H9 (cell line): ENCODE results near the gene REEP3. TPM values are rescaled to one million over a fixed set of nuclear protein-coding genes. Genes with fewer than 3 reads are reported as not detected.

Source experiments
- DNase-seq: peaks from one replicate; pipeline ENCODE4 v3.0.0-alpha.2; 2017
- H2AFZ ChIP-seq: one replicate; pipeline ENCODE4 v1.6.1; 2013; ENCODE audit warnings: mild to moderate bottlenecking, low read length, control low read depth, moderate library complexity
- H2AK5ac ChIP-seq: 2 replicates; pipeline ENCODE4 v1.6.1; 2013; ENCODE audit warnings: low read length, control low read depth, mixed read lengths; ENCODE audit not compliant: insufficient read length
- H2BK120ac ChIP-seq: one replicate; pipeline ENCODE4 v1.6.1; 2013; ENCODE audit warnings: low read depth, mild to moderate bottlenecking, low read length, control low read depth, inconsistent platforms; ENCODE audit not compliant: poor library complexity, severe bottlenecking
- H2BK12ac ChIP-seq: 2 replicates; pipeline ENCODE4 v1.6.1; 2013; ENCODE audit warnings: low read length, control low read depth, mixed read lengths, low read depth; ENCODE audit not compliant: insufficient read length
- H2BK15ac ChIP-seq: 2 replicates; pipeline ENCODE4 v1.6.1; 2013; ENCODE audit warnings: low read depth, low read length, control low read depth
- H2BK20ac ChIP-seq: one replicate; pipeline ENCODE4 v1.6.1; 2013; ENCODE audit warnings: low read depth, mild to moderate bottlenecking, low read length, control low read depth, inconsistent platforms; ENCODE audit not compliant: poor library complexity, severe bottlenecking
- H2BK5ac ChIP-seq: 2 replicates; pipeline ENCODE4 v1.6.1; 2013; ENCODE audit warnings: low read length, control low read depth, mixed read lengths; ENCODE audit not compliant: insufficient read length
- H3K14ac ChIP-seq: 2 replicates; pipeline ENCODE4 v1.6.1; 2013; ENCODE audit warnings: low read length, control low read depth; ENCODE audit not compliant: insufficient read depth
- H3K18ac ChIP-seq: 2 replicates; pipeline ENCODE4 v1.6.1; 2013; ENCODE audit warnings: low read depth, mild to moderate bottlenecking, mixed read lengths, low read length, control low read depth; ENCODE audit not compliant: insufficient read length
- H3K23ac ChIP-seq: 2 replicates; pipeline ENCODE4 v1.6.1; 2013; ENCODE audit warnings: low read length, control low read depth, mixed read lengths, low read depth; ENCODE audit not compliant: insufficient read length
- H3K23me2 ChIP-seq: 2 replicates; pipeline ENCODE4 v1.6.1; 2013; ENCODE audit warnings: low read depth, mild to moderate bottlenecking, mixed read lengths, low read length, control low read depth; ENCODE audit not compliant: insufficient read length, poor library complexity, severe bottlenecking
- H3K27ac ChIP-seq: 2 replicates; pipeline ENCODE4 v1.5.1; 2013; ENCODE audit warnings: low read length, control low read depth, mixed read lengths, low read depth; ENCODE audit not compliant: insufficient read length
- H3K27me3 ChIP-seq: 2 replicates; pipeline ENCODE4 v1.6.1; 2013; ENCODE audit warnings: low read length, control low read depth, inconsistent platforms; ENCODE audit not compliant: insufficient read depth
- H3K4ac ChIP-seq: 2 replicates; pipeline ENCODE4 v1.6.1; 2013; ENCODE audit warnings: low read depth, mild to moderate bottlenecking, control low read depth, inconsistent platforms, low read length, moderate library complexity
- H3K4me1 ChIP-seq: 2 replicates; pipeline ENCODE4 v1.6.1; 2013; ENCODE audit warnings: low read length, control low read depth, inconsistent platforms; ENCODE audit not compliant: insufficient read depth
- H3K4me2 ChIP-seq: 2 replicates; pipeline ENCODE4 v1.6.1; 2013; ENCODE audit warnings: low read length, control low read depth, mixed read lengths; ENCODE audit not compliant: insufficient read length, insufficient read depth
- H3K56ac ChIP-seq: 2 replicates; pipeline ENCODE4 v1.6.1; 2013; ENCODE audit warnings: low read depth, mild to moderate bottlenecking, mixed read lengths, low read length, control low read depth; ENCODE audit not compliant: insufficient read length
- H3K79me1 ChIP-seq: 2 replicates; pipeline ENCODE4 v1.6.1; 2013; ENCODE audit warnings: low read depth, mild to moderate bottlenecking, moderate library complexity, low read length, control low read depth, inconsistent platforms; ENCODE audit not compliant: insufficient read depth, poor library complexity, severe bottlenecking
- H3K79me2 ChIP-seq: 2 replicates; pipeline ENCODE4 v1.6.1; 2013; ENCODE audit warnings: low read length, control low read depth, inconsistent platforms; ENCODE audit not compliant: insufficient read depth
- H3K9ac ChIP-seq: 2 replicates; pipeline ENCODE4 v1.6.1; 2013; ENCODE audit warnings: low read length, control low read depth, mixed read lengths; ENCODE audit not compliant: insufficient read length; ENCODE audit errors: extremely low read depth
- H3K9me3 ChIP-seq: one replicate; pipeline ENCODE4 v1.6.1; 2013; ENCODE audit warnings: low read depth, low read length, inconsistent platforms; ENCODE audit not compliant: control insufficient read depth
- H3T11ph ChIP-seq: one replicate; pipeline ENCODE4 v1.6.1; 2013; ENCODE audit warnings: mild to moderate bottlenecking, low read length, control low read depth, inconsistent platforms
- H4K20me1 ChIP-seq: one replicate; pipeline ENCODE4 v1.6.1; 2013; ENCODE audit not compliant: control insufficient read depth, insufficient read length, insufficient read depth
- H4K5ac ChIP-seq: 2 replicates; pipeline ENCODE4 v1.6.1; 2013; ENCODE audit warnings: low read depth, mild to moderate bottlenecking, mixed read lengths, low read length, control low read depth; ENCODE audit not compliant: insufficient read length
- H4K8ac ChIP-seq: replicated peaks from 2 replicates; pipeline ENCODE4 v1.6.1; 2013; ENCODE audit warnings: low read length, control low read depth, mixed read lengths, low read depth; ENCODE audit not compliant: insufficient read length
- H4K91ac ChIP-seq: 2 replicates; pipeline ENCODE4 v1.6.1; 2013; ENCODE audit warnings: low read depth, mild to moderate bottlenecking, moderate library complexity, mixed read lengths, low read length, control low read depth; ENCODE audit not compliant: insufficient read length
- H3K27ac Mint-ChIP-seq, 3 experiments: 2 replicates in 2 of 3; 3 replicates in 1 of 3; pipeline ENCODE4 v1.8.0; 2020 to 2021; ENCODE audit warnings: mixed read lengths in 3 of 3, mild to moderate bottlenecking in 1 of 3, moderate library complexity in 1 of 3
- H3K27me3 Mint-ChIP-seq: 2 replicates; pipeline ENCODE4 v1.8.0; 2021; ENCODE audit warnings: low read depth, mild to moderate bottlenecking, moderate library complexity, mixed read lengths
- H3K36me3 Mint-ChIP-seq, 3 experiments: 2 replicates in 2 of 3; 3 replicates in 1 of 3; pipeline ENCODE4 v1.8.0; 2020 to 2021; ENCODE audit warnings: low read depth in 3 of 3, mixed read lengths in 3 of 3; ENCODE audit not compliant: insufficient read depth in 1 of 3
- H3K4me1 Mint-ChIP-seq, 2 experiments: 2 replicates each; pipeline ENCODE4 v1.8.0; 2020; ENCODE audit warnings: mixed read lengths in 2 of 2
- H3K4me3 Mint-ChIP-seq, 2 experiments: 2 replicates in 1 of 2; 3 replicates in 1 of 2; pipeline ENCODE4 v1.8.0; 2020 to 2021; ENCODE audit warnings: mild to moderate bottlenecking in 2 of 2, mixed read lengths in 2 of 2, moderate library complexity in 1 of 2
- H3K9me3 Mint-ChIP-seq, 2 experiments: 2 replicates in 1 of 2; 3 replicates in 1 of 2; pipeline ENCODE4 v1.8.0; 2020; ENCODE audit warnings: mild to moderate bottlenecking in 2 of 2, mixed read lengths in 2 of 2, moderate library complexity in 1 of 2
- CTCF ChIP-seq: fragments of 200-600 bp; sonication (generic); conservative IDR thresholded peaks from 3 replicates; pipeline ENCODE4 v1.8.0; 2021; ENCODE audit warnings: antibody characterized with exemption, mild to moderate bottlenecking
- WGBS: extraction: QIAGEN DNeasy Blood & Tissue Kit; methylation state at CpG from one replicate; pipeline ENCODE4 v1.1.7; 2013; ENCODE audit warnings: missing lambda C conversion rate, low lambda C conversion rate, mixed read lengths; ENCODE audit not compliant: insufficient read length; ENCODE audit errors: extremely low coverage; 5-methylcytosine and 5-hydroxymethylcytosine counted together
- total RNA-seq: library from RNA; stranded (reverse); gene quantifications from 2 replicates; pipeline ENCODE4 v1.2.1, GENCODE V29; 2021

REEP3 gene
- total RNA-seq, 1 experiment from 2014 or later = 21.4 TPM

GRCh38 chr10:63483983-63484382 is 37.2 kb upstream of the REEP3 start:
- H2AK5ac ChIP-seq = no peak overlapping the region
- H4K8ac ChIP-seq = no peak overlapping the region
- no peak overlapping the region for H2AFZ ChIP-seq
- H3K27ac Mint-ChIP-seq = no peak overlapping the region
- no peak overlapping the region for H3K4me2 ChIP-seq
- H2BK15ac ChIP-seq = no peak overlapping the region
- H3K79me2 ChIP-seq = peaks cover 5% of the 10 kb centered on the region; the same call in 1 of the 2 replicates
- H3K18ac ChIP-seq = no peak overlapping the region
- H3K4me3 Mint-ChIP-seq = no peak overlapping the region
- no peak overlapping the region for H3K9ac ChIP-seq
- no peak overlapping the region for H2BK5ac ChIP-seq
- DNase-seq = no peak
- TF ChIP-seq CTCF = no peak
- no peak overlapping the region for H2BK20ac ChIP-seq
- no peaks in the 10 kb centered on the region for H3K9me3 ChIP-seq
- no peaks in the 10 kb centered on the region for H3K23me2 ChIP-seq
- H4K5ac ChIP-seq = no peak overlapping the region
- no peak overlapping the region for H3K23ac ChIP-seq
- no peak overlapping the region for H3K56ac ChIP-seq
- no peak overlapping the region for H2BK120ac ChIP-seq
- H3K14ac ChIP-seq = no peak overlapping the region
- H4K20me1 ChIP-seq = no peaks in the 10 kb centered on the region
- H4K91ac ChIP-seq = no peak overlapping the region
- H2BK12ac ChIP-seq = no peak overlapping the region
- H3K4me1 ChIP-seq = no peaks in the 10 kb centered on the region
- H3K27me3 ChIP-seq = no peaks in the 10 kb centered on the region
- no CpG with 5 or more reads among the region's 1 CpG for WGBS
- H3K79me1 ChIP-seq = no peaks in the 10 kb centered on the region
- no peak overlapping the region for H3K4ac ChIP-seq
- no peaks in the 10 kb centered on the region for H3K36me3 Mint-ChIP-seq
- H3T11ph ChIP-seq = no peak overlapping the region
- H3K27ac ChIP-seq = no peak overlapping the region
- no peaks in the 10 kb centered on the region for H3K9me3 Mint-ChIP-seq
- no peaks in the 10 kb centered on the region for H3K27me3 Mint-ChIP-seq
- H3K4me1 Mint-ChIP-seq = peaks cover 19 to 24% of the 10 kb centered on the region in 2 experiments
